ENCODE results near the gene GLT8D2.
A peak's percentile ranks its signal among the peaks of the same experiment; 100 is the strongest.

GLT8D2 gene

GRCh38 chr12:104049903-104050356 is at the start of gene GLT8D2:
GLT8D2 (minus strand) TSS chr12:104050187; CDS start chr12:104019648, 30,539 bp downstream.
- peak; percentile 97 for DNase-seq (ENCODE audit: low read depth)
- peak within 1 kb of the TSS; percentile 86 for H3K4me3 ChIP-seq (ENCODE audit: low read length)
- H3K27me3 ChIP-seq (replicated peaks; ENCODE audit: control insufficient read depth, insufficient read depth, low read length): no peaks in the 10 kb centered on the region
- H3K4me1 ChIP-seq (ENCODE audit: control insufficient read depth, insufficient read depth, low read length): peaks cover 29% of the 10 kb centered on the region
- H3K9me3 ChIP-seq (ENCODE audit: control insufficient read depth, low read length): no peaks in the 10 kb centered on the region
- peak within 1 kb of the TSS; percentile 76 for H3K9ac ChIP-seq (ENCODE audit: low read length)
- no peaks in the 10 kb centered on the region for H3K36me3 ChIP-seq (ENCODE audit: control insufficient read depth, insufficient read depth, low read length, severe bottlenecking)

- no peak overlapping the region for H3K9ac ChIP-seq (ENCODE audit: low read length)
- H3K4me3 ChIP-seq (ENCODE audit: low read length): no peak overlapping the region
- peaks cover 98% of the 10 kb centered on the region for H3K36me3 ChIP-seq (ENCODE audit: control insufficient read depth, insufficient read depth, low read length, severe bottlenecking)
- no peaks in the 10 kb centered on the region for H3K4me1 ChIP-seq (ENCODE audit: control insufficient read depth, insufficient read depth, low read length)
- H3K9me3 ChIP-seq (ENCODE audit: control insufficient read depth, low read length): no peaks in the 10 kb centered on the region
- no peaks in the 10 kb centered on the region for H3K27me3 ChIP-seq (replicated peaks; ENCODE audit: control insufficient read depth, insufficient read depth, low read length)
- no peak for DNase-seq (ENCODE audit: low read depth)
Measured at GRCh38 chr12:104097954-104098353, 48.0 kb upstream of the GLT8D2 start.

GRCh38 chr12:104095289-104095688 is 45.3 kb upstream of the GLT8D2 start:
- no peak for DNase-seq (ENCODE audit: low read depth)
- H3K9me3 ChIP-seq (ENCODE audit: control insufficient read depth, low read length): no peaks in the 10 kb centered on the region
- no peak overlapping the region for H3K4me3 ChIP-seq (ENCODE audit: low read length)
- H3K27me3 ChIP-seq (replicated peaks; ENCODE audit: control insufficient read depth, insufficient read depth, low read length): no peaks in the 10 kb centered on the region
- H3K36me3 ChIP-seq (ENCODE audit: control insufficient read depth, insufficient read depth, low read length, severe bottlenecking): peaks cover 92% of the 10 kb centered on the region
- H3K4me1 ChIP-seq (ENCODE audit: control insufficient read depth, insufficient read depth, low read length): no peaks in the 10 kb centered on the region
- no peak overlapping the region for H3K9ac ChIP-seq (ENCODE audit: low read length)

- Histone ChIP-seq H3K9me3 (ENCODE audit: control insufficient read depth, low read length) (no peaks in the 10 kb centered on the region), H3K4me1 (ENCODE audit: control insufficient read depth, insufficient read depth, low read length) (no peaks in the 10 kb centered on the region), H3K27me3 (replicated peaks; ENCODE audit: control insufficient read depth, insufficient read depth, low read length) (no peaks in the 10 kb centered on the region), H3K4me3 (ENCODE audit: low read length) (no peak overlapping the region), H3K9ac (ENCODE audit: low read length) (no peak overlapping the region), H3K36me3 (ENCODE audit: control insufficient read depth, insufficient read depth, low read length, severe bottlenecking) (peaks cover 92% of the 10 kb centered on the region)
- peak; percentile 69 for DNase-seq (ENCODE audit: low read depth)
Measured at GRCh38 chr12:104094284-104094683, 44.3 kb upstream of the GLT8D2 start.

GRCh38 chr12:104091136-104091535 is 41.1 kb upstream of the GLT8D2 start:
- no peak for DNase-seq (ENCODE audit: low read depth)
- H3K4me1 ChIP-seq (ENCODE audit: control insufficient read depth, insufficient read depth, low read length): no peaks in the 10 kb centered on the region
- peaks cover 89% of the 10 kb centered on the region for H3K36me3 ChIP-seq (ENCODE audit: control insufficient read depth, insufficient read depth, low read length, severe bottlenecking)
- H3K27me3 ChIP-seq (replicated peaks; ENCODE audit: control insufficient read depth, insufficient read depth, low read length): no peaks in the 10 kb centered on the region
- H3K9ac ChIP-seq (ENCODE audit: low read length): no peak overlapping the region
- H3K4me3 ChIP-seq (ENCODE audit: low read length): no peak overlapping the region
- no peaks in the 10 kb centered on the region for H3K9me3 ChIP-seq (ENCODE audit: control insufficient read depth, low read length)

GRCh38 chr12:104090685-104091084 is 40.7 kb upstream of the GLT8D2 start:
- H3K4me1 ChIP-seq (ENCODE audit: control insufficient read depth, insufficient read depth, low read length): no peaks in the 10 kb centered on the region
- no peak for DNase-seq (ENCODE audit: low read depth)
- H3K4me3 ChIP-seq (ENCODE audit: low read length): no peak overlapping the region
- H3K36me3 ChIP-seq (ENCODE audit: control insufficient read depth, insufficient read depth, low read length, severe bottlenecking): peaks cover 89% of the 10 kb centered on the region
- no peaks in the 10 kb centered on the region for H3K27me3 ChIP-seq (replicated peaks; ENCODE audit: control insufficient read depth, insufficient read depth, low read length)
- H3K9ac ChIP-seq (ENCODE audit: low read length): no peak overlapping the region
- H3K9me3 ChIP-seq (ENCODE audit: control insufficient read depth, low read length): no peaks in the 10 kb centered on the region

GRCh38 chr12:104083769-104084475 is 33.9 kb upstream of the GLT8D2 start:
- Histone ChIP-seq H3K9ac (ENCODE audit: low read length) (no peak overlapping the region), H3K27me3 (replicated peaks; ENCODE audit: control insufficient read depth, insufficient read depth, low read length) (no peaks in the 10 kb centered on the region), H3K9me3 (ENCODE audit: control insufficient read depth, low read length) (no peaks in the 10 kb centered on the region), H3K4me1 (ENCODE audit: control insufficient read depth, insufficient read depth, low read length) (no peaks in the 10 kb centered on the region), H3K36me3 (ENCODE audit: control insufficient read depth, insufficient read depth, low read length, severe bottlenecking) (peaks cover 86% of the 10 kb centered on the region), H3K4me3 (ENCODE audit: low read length) (no peak overlapping the region)
- DNase-seq (ENCODE audit: low read depth): no peak

GRCh38 chr12:104080764-104081163 is 30.8 kb upstream of the GLT8D2 start:
- Histone ChIP-seq H3K27me3 (replicated peaks; ENCODE audit: control insufficient read depth, insufficient read depth, low read length) (no peaks in the 10 kb centered on the region), H3K9ac (ENCODE audit: low read length) (no peak overlapping the region), H3K36me3 (ENCODE audit: control insufficient read depth, insufficient read depth, low read length, severe bottlenecking) (peaks cover 69% of the 10 kb centered on the region), H3K4me3 (ENCODE audit: low read length) (no peak overlapping the region), H3K9me3 (ENCODE audit: control insufficient read depth, low read length) (no peaks in the 10 kb centered on the region), H3K4me1 (ENCODE audit: control insufficient read depth, insufficient read depth, low read length) (no peaks in the 10 kb centered on the region)
- no peak for DNase-seq (ENCODE audit: low read depth)

- no peak for DNase-seq (ENCODE audit: low read depth)
- Histone ChIP-seq H3K36me3 (ENCODE audit: control insufficient read depth, insufficient read depth, low read length, severe bottlenecking) (peaks cover 56% of the 10 kb centered on the region), H3K9ac (ENCODE audit: low read length) (no peak overlapping the region), H3K4me1 (ENCODE audit: control insufficient read depth, insufficient read depth, low read length) (no peaks in the 10 kb centered on the region), H3K9me3 (ENCODE audit: control insufficient read depth, low read length) (no peaks in the 10 kb centered on the region), H3K4me3 (ENCODE audit: low read length) (no peak overlapping the region), H3K27me3 (replicated peaks; ENCODE audit: control insufficient read depth, insufficient read depth, low read length) (no peaks in the 10 kb centered on the region)
Measured at GRCh38 chr12:104079024-104079423, 29.0 kb upstream of the GLT8D2 start.

- no peak for DNase-seq (ENCODE audit: low read depth)
- Histone ChIP-seq H3K9ac (ENCODE audit: low read length) (no peak overlapping the region), H3K4me3 (ENCODE audit: low read length) (no peak overlapping the region), H3K36me3 (ENCODE audit: control insufficient read depth, insufficient read depth, low read length, severe bottlenecking) (peaks cover 37% of the 10 kb centered on the region), H3K27me3 (replicated peaks; ENCODE audit: control insufficient read depth, insufficient read depth, low read length) (no peaks in the 10 kb centered on the region), H3K9me3 (ENCODE audit: control insufficient read depth, low read length) (no peaks in the 10 kb centered on the region), H3K4me1 (ENCODE audit: control insufficient read depth, insufficient read depth, low read length) (no peaks in the 10 kb centered on the region)
Measured at GRCh38 chr12:104073699-104074098, 23.7 kb upstream of the GLT8D2 start.

- Histone ChIP-seq H3K4me1 (ENCODE audit: control insufficient read depth, insufficient read depth, low read length) (no peaks in the 10 kb centered on the region), H3K36me3 (ENCODE audit: control insufficient read depth, insufficient read depth, low read length, severe bottlenecking) (peaks cover 39% of the 10 kb centered on the region), H3K4me3 (ENCODE audit: low read length) (no peak overlapping the region), H3K9me3 (ENCODE audit: control insufficient read depth, low read length) (no peaks in the 10 kb centered on the region), H3K9ac (ENCODE audit: low read length) (no peak overlapping the region), H3K27me3 (replicated peaks; ENCODE audit: control insufficient read depth, insufficient read depth, low read length) (no peaks in the 10 kb centered on the region)
- DNase-seq (ENCODE audit: low read depth): no peak
Measured at GRCh38 chr12:104072099-104072498, 22.1 kb upstream of the GLT8D2 start.

All from adipocyte (in vitro differentiated cells).